HepG2 (cell line): ENCODE data around the gene PPP6R2. TPM values are rescaled to one million over a fixed set of nuclear protein-coding genes. Genes with fewer than 3 reads are reported as not detected.
A peak's percentile ranks its signal among the peaks of the same experiment; 100 is the strongest.

ENCODE experiments used
- HNRNPL ChIP-seq: fragments of 200-400 bp; formaldehyde crosslinking; IDR thresholded peaks from 2 replicates; pipeline ENCODE4 v1.6.1; 2017; ENCODE audit warnings: mild to moderate bottlenecking, low read depth, low read length
- KDM1A ChIP-seq: IDR thresholded peaks from 2 replicates; pipeline ENCODE4 v1.6.1; 2016; ENCODE audit warnings: missing compliant biosample characterization
- MAX ChIP-seq: IDR thresholded peaks from 2 replicates; pipeline ENCODE4 v1.6.1; 2012; ENCODE audit warnings: inconsistent platforms
- MAZ ChIP-seq, 2 experiments: sonication (generic) in 1 of 2; formaldehyde crosslinking in 1 of 2; IDR thresholded peaks; 2 replicates each; pipeline versions ENCODE4 v1.5.0 to v1.6.1; 2012 to 2020; ENCODE audit warnings: low read depth in 2 of 2, mild to moderate bottlenecking in 2 of 2, borderline replicate concordance in 1 of 2, improper control_type of control experiment in 1 of 2, low read length in 1 of 2, missing genetic modification reagents in 1 of 2, moderate library complexity in 1 of 2
- NONO ChIP-seq, 2 experiments: fragments of 450-650 bp in 1 of 2; sonication (generic) in 1 of 2; formaldehyde crosslinking in 1 of 2; IDR thresholded peaks in 1 of 2; conservative IDR thresholded peaks in 1 of 2; 2 replicates each; pipeline versions ENCODE4 v1.6.1 to v1.8.0; 2017 to 2022; ENCODE audit warnings: mild to moderate bottlenecking in 1 of 2, missing genetic modification reagents in 1 of 2, moderate library complexity in 1 of 2
- NR2C2 ChIP-seq: sonication (generic); formaldehyde crosslinking; IDR thresholded peaks from 2 replicates; pipeline ENCODE4 v1.4.0; 2020; ENCODE audit warnings: missing genetic modification reagents, mild to moderate bottlenecking, moderate library complexity, borderline replicate concordance
- RXRA ChIP-seq: sonication (generic); formaldehyde crosslinking; IDR thresholded peaks from 2 replicates; pipeline ENCODE4 v1.5.1; 2020; ENCODE audit warnings: missing genetic modification reagents
- SMARCC2 ChIP-seq: fragments of 450-650 bp; IDR thresholded peaks from 2 replicates; pipeline ENCODE4 v1.6.1; 2017; ENCODE audit warnings: antibody characterized with exemption, mild to moderate bottlenecking
- TARDBP ChIP-seq: sonication (generic); formaldehyde crosslinking; IDR thresholded peaks from 2 replicates; pipeline ENCODE4 v1.8.0; 2022; ENCODE audit warnings: mild to moderate bottlenecking, missing genetic modification reagents
- TRIM24 ChIP-seq: sonication (generic); formaldehyde crosslinking; IDR thresholded peaks from 2 replicates; pipeline ENCODE4 v1.8.0; 2022; ENCODE audit warnings: mild to moderate bottlenecking, missing genetic modification reagents
- XRCC5 ChIP-seq: fragments of 200-400 bp; formaldehyde crosslinking; optimal IDR thresholded peaks from 2 replicates; pipeline ENCODE3; 2017; ENCODE audit warnings: mild to moderate bottlenecking, low read length
- ZFP91 ChIP-seq: sonication (generic); formaldehyde crosslinking; IDR thresholded peaks from 2 replicates; pipeline ENCODE4 v1.9.0; 2022; ENCODE audit warnings: missing genetic modification reagents, mild to moderate bottlenecking, borderline replicate concordance
- ZNF20 ChIP-seq: sonication (generic); formaldehyde crosslinking; IDR thresholded peaks from 2 replicates; pipeline ENCODE4 v1.4.0; 2020; ENCODE audit warnings: mild to moderate bottlenecking, moderate library complexity, missing genetic modification reagents
- ZNF580 ChIP-seq: IDR thresholded peaks from 2 replicates; pipeline ENCODE4 v1.6.1; 2016; ENCODE audit warnings: low read depth, borderline replicate concordance
- ZNF646 ChIP-seq: sonication (generic); formaldehyde crosslinking; IDR thresholded peaks from 2 replicates; pipeline ENCODE4 v1.9.0; 2021; ENCODE audit warnings: mild to moderate bottlenecking, missing genetic modification reagents
- polyA plus RNA-seq, 8 experiments: library from polyadenylated mRNA; depleted of rRNA in 3 of 8; stranded (reverse) in 7 of 8; unstranded in 1 of 8; fragments of >200 nt; fragmentation: Illumina TruSeq in 4 of 8; extraction: Trizol in 4 of 8; gene quantifications; 2 replicates each; pipeline versions ENCODE4 v1.2.1 to v1.2.3, GENCODE V29; 2011 to 2016; ENCODE audit warnings: low read depth in 4 of 8, missing spikeins in 1 of 8, mixed read lengths in 1 of 8; ENCODE audit not compliant: insufficient read depth in 1 of 8
- total RNA-seq, 5 experiments: library from RNA; depleted of rRNA; stranded (reverse); fragments of >200 nt; fragmentation: Illumina TruSeq; extraction: Trizol; gene quantifications; 2 replicates each; pipeline ENCODE4 v1.2.3, GENCODE V29; 2016; ENCODE audit warnings: low read depth in 1 of 5
- TF ChIP-seq, protein P1 (sequence below): sonication (generic); formaldehyde crosslinking; IDR thresholded peaks from 2 replicates; pipeline ENCODE4 v1.4.0; 2020; ENCODE audit warnings: missing genetic modification reagents, borderline replicate concordance

Gene PPP6R2
- total and polyA plus RNA-seq, 2 of the 13 experiments (the other 11 are each of a cell fraction or from before 2014, with no cell fraction given), result 55.0 to 102 TPM

- TF ChIP-seq, protein P1, sequence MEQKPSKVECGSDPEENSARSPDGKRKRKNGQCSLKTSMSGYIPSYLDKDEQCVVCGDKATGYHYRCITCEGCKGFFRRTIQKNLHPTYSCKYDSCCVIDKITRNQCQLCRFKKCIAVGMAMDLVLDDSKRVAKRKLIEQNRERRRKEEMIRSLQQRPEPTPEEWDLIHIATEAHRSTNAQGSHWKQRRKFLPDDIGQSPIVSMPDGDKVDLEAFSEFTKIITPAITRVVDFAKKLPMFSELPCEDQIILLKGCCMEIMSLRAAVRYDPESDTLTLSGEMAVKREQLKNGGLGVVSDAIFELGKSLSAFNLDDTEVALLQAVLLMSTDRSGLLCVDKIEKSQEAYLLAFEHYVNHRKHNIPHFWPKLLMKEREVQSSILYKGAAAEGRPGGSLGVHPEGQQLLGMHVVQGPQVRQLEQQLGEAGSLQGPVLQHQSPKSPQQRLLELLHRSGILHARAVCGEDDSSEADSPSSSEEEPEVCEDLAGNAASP, result peak; percentile 94; the same call in 1 of the 2 replicates
- TF ChIP-seq ZNF646 (CRISPR knock-in tag) (peak; percentile 100), MAZ (IDR thresholded peaks at IDR 0.05; ENCODE audit: borderline replicate concordance, low read depth, low read length) (0 out of 2 replicates have a peak, but pooled peaks have one; percentile 26), MAZ (CRISPR knock-in tag; IDR thresholded peaks at IDR 0.05; ENCODE audit: low read depth) (0 out of 2 replicates have a peak, but pooled peaks have one; percentile 23), RXRA (CRISPR knock-in tag) (peak; percentile 95), ZFP91 (CRISPR knock-in tag) (0 out of 2 replicates have a peak, but pooled peaks have one; percentile 37), SMARCC2 (no peak), TRIM24 (CRISPR knock-in tag) (no peak), XRCC5 (peak; percentile 43), ZNF20 (CRISPR knock-in tag) (no peak), NR2C2 (CRISPR knock-in tag) (no peak), HNRNPL (0 out of 2 replicates have a peak, but pooled peaks have one; percentile 16), ZNF580 (CRISPR knock-in tag) (no peak), KDM1A (CRISPR knock-in tag) (0 out of 2 replicates have a peak, but pooled peaks have one; percentile 23), TARDBP (CRISPR knock-in tag) (0 out of 2 replicates have a peak, but pooled peaks have one; percentile 19), NONO (IDR thresholded peaks at IDR 0.05) (0 out of 2 replicates have a peak, but pooled peaks have one; percentile 41), NONO (CRISPR knock-in tag; conservative IDR thresholded peaks at IDR 0.05) (no peak), MAX (peak; percentile 16; the same call in 1 of the 2 replicates)
Observed at GRCh38 chr22:50339945-50340879, 2.9 kb upstream of the PPP6R2 start (continued).
